HEK293 (cell line): ENCODE measurements around the gene DBN1.
A peak's percentile ranks its signal among the peaks of the same experiment; 100 is the strongest.

Experiments
- CTCF ChIA-PET: fragments of 350-600 bp; formaldehyde crosslinking; extraction: SDS; loops from one replicate; lab custom pipeline; 2021; ENCODE audit warnings: antibody characterized with exemption; lab: Yijun Ruan, JAX
- POLR2A ChIA-PET: fragments of 300-600 bp; formaldehyde crosslinking; extraction: SDS; loops from one replicate; lab custom pipeline; 2020; ENCODE audit warnings: antibody characterized with exemption, inconsistent platforms; lab: Yijun Ruan, JAX
- H3K27ac ChIP-seq: fragments of 200-500 bp; sonication (Bioruptor generic); 2 replicates; pipeline ENCODE4 v1.5.1; 2014; ENCODE audit warnings: low read depth, low read length, control low read depth, inconsistent platforms; ENCODE audit errors: extremely low read depth
- H3K36me3 ChIP-seq, 2 experiments: fragments of 200-500 bp in 1 of 2; sonication (Bioruptor generic) in 1 of 2; 1 replicate in 1 of 2; 2 replicates in 1 of 2; pipeline ENCODE4 v1.5.1; 2014 to 2017; ENCODE audit warnings: inconsistent platforms in 2 of 2, low read length in 2 of 2; ENCODE audit not compliant: control insufficient read depth in 2 of 2, insufficient read depth in 1 of 2
- H3K4me1 ChIP-seq: fragments of 200-500 bp; sonication (Bioruptor generic); 2 replicates; pipeline ENCODE4 v1.5.1; 2014; ENCODE audit warnings: mild to moderate bottlenecking, low read length, inconsistent platforms; ENCODE audit not compliant: control insufficient read depth, insufficient read depth
- H3K4me3 ChIP-seq: 2 replicates; pipeline ENCODE4 v1.5.1; 2011; ENCODE audit warnings: low read depth, mild to moderate bottlenecking, control low read depth, low read length, moderate library complexity
- H3K9me3 ChIP-seq: fragments of 200-500 bp; sonication (Bioruptor generic); 2 replicates; pipeline ENCODE4 v1.5.1; 2014; ENCODE audit warnings: low read depth, low read length, inconsistent platforms; ENCODE audit not compliant: control insufficient read depth, insufficient read depth
- HOXD13 ChIP-seq: sonication (generic); formaldehyde crosslinking; IDR thresholded peaks from 2 replicates; pipeline ENCODE4 v1.8.0; 2022; ENCODE audit warnings: missing genetic modification reagents, borderline replicate concordance
- KLF8 ChIP-seq: fragments of 450-650 bp; formaldehyde crosslinking; IDR thresholded peaks from 2 replicates; pipeline ENCODE4 v1.5.1; 2016; ENCODE audit warnings: missing biosample characterization, missing genetic modification characterization
- SCRT1 ChIP-seq: fragments of 450-650 bp; formaldehyde crosslinking; IDR thresholded peaks from 2 replicates; pipeline ENCODE4 v1.5.1; 2016; ENCODE audit warnings: missing biosample characterization, missing genetic modification characterization, borderline replicate concordance
- SCRT2 ChIP-seq: fragments of 450-650 bp; formaldehyde crosslinking; IDR thresholded peaks from 2 replicates; pipeline ENCODE4 v1.5.1; 2016; ENCODE audit warnings: missing biosample characterization, missing genetic modification characterization
- SP2 ChIP-seq: fragments of 450-650 bp; formaldehyde crosslinking; IDR thresholded peaks from 2 replicates; pipeline ENCODE4 v1.5.1; 2016; ENCODE audit warnings: missing biosample characterization, missing genetic modification characterization
- ZBTB17 ChIP-seq: fragments of 450-650 bp; formaldehyde crosslinking; IDR thresholded peaks from 2 replicates; pipeline ENCODE4 v1.5.1; 2016; ENCODE audit warnings: missing biosample characterization, missing genetic modification characterization
- ZIC2 ChIP-seq: fragments of 450-650 bp; formaldehyde crosslinking; IDR thresholded peaks from 2 replicates; pipeline ENCODE4 v1.5.1; 2016; ENCODE audit warnings: missing biosample characterization, missing genetic modification characterization
- ZNF146 ChIP-seq: fragments of 450-650 bp; formaldehyde crosslinking; IDR thresholded peaks from 2 replicates; pipeline ENCODE4 v1.5.1; 2016; ENCODE audit warnings: missing biosample characterization, missing genetic modification characterization
- ZNF514 ChIP-seq: fragments of 450-650 bp; formaldehyde crosslinking; IDR thresholded peaks from 2 replicates; pipeline ENCODE4 v1.5.1; 2016; ENCODE audit warnings: missing biosample characterization, missing genetic modification characterization
- ZNF670 ChIP-seq: fragments of 450-650 bp; formaldehyde crosslinking; IDR thresholded peaks from 2 replicates; pipeline ENCODE4 v1.5.1; 2016; ENCODE audit warnings: missing biosample characterization, missing genetic modification characterization, low read depth
- ZSCAN23 ChIP-seq: fragments of 450-650 bp; formaldehyde crosslinking; IDR thresholded peaks from 2 replicates; pipeline ENCODE4 v1.5.1; 2016; ENCODE audit warnings: missing biosample characterization, missing genetic modification characterization
- TF ChIP-seq, protein P1 (sequence below): IDR thresholded peaks from 2 replicates; pipeline ENCODE4 v1.6.1; 2011; ENCODE audit warnings: mild to moderate bottlenecking, low read depth, low read length, borderline replicate concordance
- TF ChIP-seq, protein P2 (sequence below): fragments of 450-650 bp; formaldehyde crosslinking; IDR thresholded peaks from 2 replicates; pipeline ENCODE4 v1.5.1; 2016; ENCODE audit warnings: missing biosample characterization, missing genetic modification characterization
- TF ChIP-seq, protein P3 (sequence below): fragments of 450-650 bp; formaldehyde crosslinking; IDR thresholded peaks from 2 replicates; pipeline ENCODE4 v1.5.1; 2016; ENCODE audit warnings: missing biosample characterization, missing genetic modification characterization
- TF ChIP-seq, protein P4 (sequence below): fragments of 450-650 bp; formaldehyde crosslinking; IDR thresholded peaks from 2 replicates; pipeline ENCODE4; 2016; ENCODE audit warnings: missing biosample characterization, missing genetic modification characterization
- TF ChIP-seq, protein P5 (sequence below): fragments of 450-650 bp; formaldehyde crosslinking; IDR thresholded peaks from 2 replicates; pipeline ENCODE4 v1.5.1; 2016; ENCODE audit warnings: missing biosample characterization, missing genetic modification characterization, low read depth

DBN1 gene

DNA sequence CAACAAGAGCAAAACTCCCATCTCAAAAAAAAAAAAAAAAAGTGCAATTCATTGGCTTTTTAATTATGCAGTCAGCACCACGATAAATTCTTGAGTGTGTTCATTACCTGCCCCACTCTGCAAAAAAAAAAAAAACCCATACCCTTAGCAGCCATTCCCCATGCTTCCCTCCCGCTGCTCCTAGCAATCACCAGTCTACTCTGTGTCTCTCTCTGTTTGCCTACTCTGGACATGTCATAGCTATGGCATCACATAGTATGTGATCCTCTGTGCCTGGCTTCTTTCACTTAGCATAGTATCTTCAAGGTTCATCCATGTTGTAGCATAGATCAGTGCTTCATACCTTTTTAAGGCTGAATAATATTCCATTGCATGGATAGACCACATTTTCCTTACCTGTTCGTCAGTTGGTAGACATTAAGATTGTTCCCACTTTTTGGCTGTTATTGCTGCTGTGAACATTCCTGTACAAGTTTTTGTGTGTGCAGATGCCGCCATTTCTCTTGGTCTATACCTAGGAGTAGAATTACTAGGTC lies 33.8 kb downstream of the DBN1 start (continued):
- TF ChIP-seq KLF8 (tag by site-specific recombination) (0 out of 2 replicates have a peak, but pooled peaks have one; percentile 29), ZBTB17 (tag by site-specific recombination) (peak; percentile 63), ZIC2 (no peak), ZNF670 (tag by site-specific recombination) (no peak), ZNF146 (tag by site-specific recombination) (peak; percentile 99), ZNF514 (tag by site-specific recombination) (no peak)
- TF ChIP-seq, protein P1, sequence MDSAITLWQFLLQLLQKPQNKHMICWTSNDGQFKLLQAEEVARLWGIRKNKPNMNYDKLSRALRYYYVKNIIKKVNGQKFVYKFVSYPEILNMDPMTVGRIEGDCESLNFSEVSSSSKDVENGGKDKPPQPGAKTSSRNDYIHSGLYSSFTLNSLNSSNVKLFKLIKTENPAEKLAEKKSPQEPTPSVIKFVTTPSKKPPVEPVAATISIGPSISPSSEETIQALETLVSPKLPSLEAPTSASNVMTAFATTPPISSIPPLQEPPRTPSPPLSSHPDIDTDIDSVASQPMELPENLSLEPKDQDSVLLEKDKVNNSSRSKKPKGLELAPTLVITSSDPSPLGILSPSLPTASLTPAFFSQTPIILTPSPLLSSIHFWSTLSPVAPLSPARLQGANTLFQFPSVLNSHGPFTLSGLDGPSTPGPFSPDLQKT: no peak
- TF ChIP-seq, protein P2, sequence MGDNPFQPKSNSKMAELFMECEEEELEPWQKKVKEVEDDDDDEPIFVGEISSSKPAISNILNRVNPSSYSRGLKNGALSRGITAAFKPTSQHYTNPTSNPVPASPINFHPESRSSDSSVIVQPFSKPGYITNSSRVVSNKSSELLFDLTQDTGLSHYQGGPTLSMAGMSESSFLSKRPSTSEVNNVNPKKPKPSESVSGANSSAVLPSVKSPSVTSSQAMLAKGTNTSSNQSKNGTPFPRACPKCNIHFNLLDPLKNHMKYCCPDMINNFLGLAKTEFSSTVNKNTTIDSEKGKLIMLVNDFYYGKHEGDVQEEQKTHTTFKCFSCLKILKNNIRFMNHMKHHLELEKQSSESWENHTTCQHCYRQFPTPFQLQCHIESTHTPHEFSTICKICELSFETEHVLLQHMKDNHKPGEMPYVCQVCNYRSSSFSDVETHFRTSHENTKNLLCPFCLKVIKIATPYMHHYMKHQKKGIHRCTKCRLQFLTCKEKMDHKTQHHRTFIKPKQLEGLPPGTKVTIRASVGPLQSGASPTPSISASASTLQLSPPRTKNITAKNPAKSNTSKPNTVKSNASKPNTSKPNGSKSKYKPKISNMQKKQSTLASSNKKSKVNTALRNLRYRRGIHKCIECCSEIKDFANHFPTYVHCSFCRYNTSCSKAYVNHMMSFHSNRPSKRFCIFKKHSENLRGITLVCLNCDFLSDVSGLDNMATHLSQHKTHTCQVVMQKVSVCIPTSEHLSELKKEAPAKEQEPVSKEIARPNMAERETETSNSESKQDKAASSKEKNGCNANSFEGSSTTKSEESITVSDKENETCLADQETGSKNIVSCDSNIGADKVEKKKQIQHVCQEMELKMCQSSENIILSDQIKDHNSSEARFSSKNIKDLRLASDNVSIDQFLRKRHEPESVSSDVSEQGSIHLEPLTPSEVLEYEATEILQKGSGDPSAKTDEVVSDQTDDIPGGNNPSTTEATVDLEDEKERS: peak; percentile 91
- TF ChIP-seq, protein P3, sequence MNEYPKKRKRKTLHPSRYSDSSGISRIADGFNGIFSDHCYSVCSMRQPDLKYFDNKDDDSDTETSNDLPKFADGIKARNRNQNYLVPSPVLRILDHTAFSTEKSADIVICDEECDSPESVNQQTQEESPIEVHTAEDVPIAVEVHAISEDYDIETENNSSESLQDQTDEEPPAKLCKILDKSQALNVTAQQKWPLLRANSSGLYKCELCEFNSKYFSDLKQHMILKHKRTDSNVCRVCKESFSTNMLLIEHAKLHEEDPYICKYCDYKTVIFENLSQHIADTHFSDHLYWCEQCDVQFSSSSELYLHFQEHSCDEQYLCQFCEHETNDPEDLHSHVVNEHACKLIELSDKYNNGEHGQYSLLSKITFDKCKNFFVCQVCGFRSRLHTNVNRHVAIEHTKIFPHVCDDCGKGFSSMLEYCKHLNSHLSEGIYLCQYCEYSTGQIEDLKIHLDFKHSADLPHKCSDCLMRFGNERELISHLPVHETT (tag by site-specific recombination): 0 out of 2 replicates have a peak, but pooled peaks have one; percentile 26

DNA sequence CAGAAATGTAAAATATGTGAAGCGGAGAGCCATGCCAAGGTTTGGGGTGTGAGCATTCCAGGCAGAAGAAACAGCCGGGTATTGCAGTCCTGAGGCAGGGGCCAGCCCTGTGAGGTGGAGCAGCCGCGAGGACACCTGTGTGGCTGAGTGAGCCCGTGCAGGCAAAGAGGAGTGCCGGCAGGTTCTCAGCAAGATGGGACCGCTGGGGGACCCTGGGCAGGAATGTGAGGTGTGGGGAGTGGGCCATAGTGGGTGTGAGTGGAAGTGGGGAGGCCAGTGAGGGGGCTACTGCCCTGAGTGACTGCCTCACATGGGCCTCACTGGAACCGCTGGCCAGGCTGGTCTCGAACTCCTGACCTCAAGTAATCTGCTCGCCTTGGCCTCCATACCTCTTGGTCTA lies 35.0 kb downstream of the DBN1 start:
- Histone ChIP-seq H3K9me3 (no peaks in the 10 kb centered on the region), H3K4me1 (no peaks in the 10 kb centered on the region), H3K27ac (no peak overlapping the region)
- POLR2A ChIA-PET: interaction anchor here (2.1 to 4.1 kb wide), 2 partner anchors 11 to 35 kb away, joined by 5 to 35 read pairs; partner anchors contain the start of gene GRK6
- TF ChIP-seq, protein P4, sequence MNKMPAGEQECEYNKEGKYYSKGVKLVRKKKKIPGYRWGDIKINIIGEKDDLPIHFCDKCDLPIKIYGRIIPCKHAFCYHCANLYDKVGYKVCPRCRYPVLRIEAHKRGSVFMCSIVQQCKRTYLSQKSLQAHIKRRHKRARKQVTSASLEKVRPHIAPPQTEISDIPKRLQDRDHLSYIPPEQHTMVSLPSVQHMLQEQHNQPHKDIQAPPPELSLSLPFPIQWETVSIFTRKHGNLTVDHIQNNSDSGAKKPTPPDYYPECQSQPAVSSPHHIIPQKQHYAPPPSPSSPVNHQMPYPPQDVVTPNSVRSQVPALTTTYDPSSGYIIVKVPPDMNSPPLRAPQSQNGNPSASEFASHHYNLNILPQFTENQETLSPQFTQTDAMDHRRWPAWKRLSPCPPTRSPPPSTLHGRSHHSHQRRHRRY (tag by site-specific recombination): no peak
- TF ChIP-seq, all 188 proteins: peak for 0
- Histone ChIP-seq H3K36me3 (peaks cover 17 to 86% of the 10 kb centered on the region in 2 experiments), H3K4me3 (no peak overlapping the region)
- CTCF ChIA-PET: interaction anchor here (1.2 to 3.8 kb wide), 3 partner anchors 17 to 49 kb away, joined by 4 to 15 read pairs (median 7); no protein-coding TSS in a partner anchor

DNA sequence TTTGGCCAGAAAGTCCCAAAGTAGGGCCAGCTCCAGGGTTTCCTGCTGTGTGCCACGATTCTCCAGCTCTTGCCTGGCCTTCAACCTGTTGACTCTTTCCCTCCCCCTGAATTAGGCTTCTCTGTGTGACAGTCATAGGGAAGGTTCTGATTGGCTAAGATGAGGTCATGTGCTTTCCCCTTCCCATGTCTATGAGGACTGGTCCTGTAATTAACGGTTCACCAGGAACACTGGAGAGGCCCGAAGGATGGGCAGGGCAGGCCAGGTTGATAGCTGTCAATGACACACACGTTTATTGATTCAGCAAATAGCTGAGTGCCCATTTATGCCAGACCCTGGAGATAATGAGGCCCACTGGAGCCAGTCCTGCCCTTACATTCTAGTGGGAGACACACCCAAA lies 35.8 kb downstream of the DBN1 start:
- CTCF ChIA-PET: interaction anchor here (0.6 to 3.8 kb wide), 6 partner anchors 8 to 48 kb away, joined by 3 to 15 read pairs (median 4); no protein-coding TSS in a partner anchor
- TF ChIP-seq SP2 (tag by site-specific recombination) (peak; percentile 19; the same call in 1 of the 2 replicates), SCRT1 (tag by site-specific recombination) (peak; percentile 93), SCRT2 (tag by site-specific recombination) (peak; percentile 94), HOXD13 (CRISPR knock-in tag) (no peak), ZSCAN23 (tag by site-specific recombination) (no peak)
- TF ChIP-seq, protein P5, sequence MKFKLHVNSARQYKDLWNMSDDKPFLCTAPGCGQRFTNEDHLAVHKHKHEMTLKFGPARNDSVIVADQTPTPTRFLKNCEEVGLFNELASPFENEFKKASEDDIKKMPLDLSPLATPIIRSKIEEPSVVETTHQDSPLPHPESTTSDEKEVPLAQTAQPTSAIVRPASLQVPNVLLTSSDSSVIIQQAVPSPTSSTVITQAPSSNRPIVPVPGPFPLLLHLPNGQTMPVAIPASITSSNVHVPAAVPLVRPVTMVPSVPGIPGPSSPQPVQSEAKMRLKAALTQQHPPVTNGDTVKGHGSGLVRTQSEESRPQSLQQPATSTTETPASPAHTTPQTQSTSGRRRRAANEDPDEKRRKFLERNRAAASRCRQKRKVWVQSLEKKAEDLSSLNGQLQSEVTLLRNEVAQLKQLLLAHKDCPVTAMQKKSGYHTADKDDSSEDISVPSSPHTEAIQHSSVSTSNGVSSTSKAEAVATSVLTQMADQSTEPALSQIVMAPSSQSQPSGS (tag by site-specific recombination): 0 out of 2 replicates have a peak, but pooled peaks have one; percentile 36
- POLR2A ChIA-PET: interaction anchor here (2.1 to 4.1 kb wide), 2 partner anchors 10 to 34 kb away, joined by 5 to 35 read pairs; partner anchors contain the start of gene GRK6
- no peaks in the 10 kb centered on the region for H3K9me3 ChIP-seq
- no peak overlapping the region for H3K4me3 ChIP-seq
- peaks cover 17 to 93% of the 10 kb centered on the region in 2 experiments for H3K36me3 ChIP-seq
- no peaks in the 10 kb centered on the region for H3K4me1 ChIP-seq
- no peak overlapping the region for H3K27ac ChIP-seq
